ENCODE results near the gene MZF1. TPM values are rescaled to one million over a fixed set of nuclear protein-coding genes. Genes with fewer than 3 reads are reported as not detected.
A peak's percentile ranks its signal among the peaks of the same experiment; 100 is the strongest.

The MZF1 gene
- total and polyA plus RNA-seq, 9 of the 15 experiments (the other 6 are each of a cell fraction or from before 2014, with no cell fraction given), result 0.31 to 29.3 (median 11.5) TPM

DNA sequence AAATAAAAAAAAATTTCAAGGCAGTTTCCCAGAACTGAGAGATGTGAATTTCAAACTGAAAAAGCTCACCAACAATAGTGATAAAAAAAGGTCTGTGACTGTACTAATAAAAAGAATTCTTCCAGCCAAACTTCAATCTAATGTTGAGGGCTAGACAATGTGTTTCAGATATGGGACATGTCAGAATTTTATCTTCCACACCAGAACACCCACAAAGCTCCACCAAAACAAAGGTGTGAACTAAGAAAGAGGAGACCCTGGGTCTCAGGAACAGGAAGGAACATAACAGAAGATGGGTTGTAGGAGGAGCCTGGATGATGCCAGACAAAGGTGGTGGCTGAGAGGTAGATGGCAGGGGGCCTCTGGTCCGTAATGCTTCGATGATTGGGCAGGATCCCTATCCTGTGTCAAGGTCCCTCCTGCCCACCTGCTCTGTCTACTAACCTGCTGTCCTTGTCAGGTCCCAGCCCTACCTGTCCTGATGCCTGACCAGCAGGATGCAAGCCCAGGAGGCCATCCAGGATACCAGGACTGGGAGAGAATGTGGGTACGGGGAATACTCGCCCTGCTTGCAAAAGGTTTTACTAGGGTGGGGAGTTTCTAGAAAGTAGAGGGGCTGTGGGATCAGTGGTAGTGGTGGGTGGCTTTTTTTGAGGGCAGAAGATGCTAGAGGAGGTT lies 4.5 kb downstream of the MZF1 start:
- H2AFZ ChIP-seq (ENCODE audit: low read depth, low read length), result no peak overlapping the region
- 63% methylated on average over 4 of the region's 4 CpGs for WGBS (ENCODE audit: insufficient coverage, low coverage, missing lambda C conversion rate)
- peaks cover 8% of the 10 kb centered on the region; the same call in 2 of the 3 replicates for H3K79me2 ChIP-seq (ENCODE audit: control insufficient read depth, insufficient read depth, low read length)

More for the DNA sequence above, 4.5 kb downstream of the MZF1 start:
- ATAC-seq, result no peak
- H3K9me3 ChIP-seq (replicated peaks; ENCODE audit: control insufficient read depth, insufficient read depth, low read depth, low read length), result no peaks in the 10 kb centered on the region
- no peak overlapping the region; the same call in 2 of the 3 replicates for H3K27ac ChIP-seq (ENCODE audit: extremely low read depth, low read depth, low read length)
- H3K36me3 ChIP-seq (ENCODE audit: control insufficient read depth, insufficient read depth, low read length), result peaks cover 42% of the 10 kb centered on the region; the same call in 2 of the 3 replicates
- H3K4me3 ChIP-seq, result no peak overlapping the region
- TF ChIP-seq SP1 (CRISPR knock-in tag; IDR thresholded peaks at IDR 0.05) (no peak), E2F3 (CRISPR knock-in tag; IDR thresholded peaks at IDR 0.05) (no peak), TEAD4 (IDR thresholded peaks at IDR 0.05; ENCODE audit: low read length) (peak; percentile 28; the same call in 1 of the 2 replicates), TEAD4 (CRISPR knock-in tag; IDR thresholded peaks at IDR 0.05; ENCODE audit: borderline replicate concordance) (no peak), CEBPG (CRISPR knock-in tag; IDR thresholded peaks at IDR 0.05) (no peak), CEBPG (tag; conservative IDR thresholded peaks at IDR 0.05 in 1 of 2, IDR thresholded peaks at IDR 0.05 in 1 of 2) (no peak), TAL1 (IDR thresholded peaks at IDR 0.05) (peak; percentile 15; the same call in 1 of the 2 replicates), POLR2G (IDR thresholded peaks at IDR 0.05; ENCODE audit: low read depth, low read length) (0 out of 2 replicates have a peak, but pooled peaks have one; percentile 2), TCF3 (CRISPR knock-in tag; IDR thresholded peaks at IDR 0.05) (peak; percentile 36; the same call in 1 of the 2 replicates), PML (IDR thresholded peaks at IDR 0.05; ENCODE audit: low read length) (no peak), CHCHD3 (CRISPR knock-in tag; IDR thresholded peaks at IDR 0.05) (no peak), CEBPB (tag; IDR thresholded peaks at IDR 0.05) (no peak), CBFA2T3 (IDR thresholded peaks at IDR 0.05) (peak; percentile 39; the same call in 1 of the 2 replicates), POLR2AphosphoS5 (IDR thresholded peaks at IDR 0.05; ENCODE audit: control insufficient read depth, insufficient read depth, low read depth, low read length) (peak; percentile 21; the same call in 1 of the 2 replicates)
- TF ChIP-seq, protein P1, sequence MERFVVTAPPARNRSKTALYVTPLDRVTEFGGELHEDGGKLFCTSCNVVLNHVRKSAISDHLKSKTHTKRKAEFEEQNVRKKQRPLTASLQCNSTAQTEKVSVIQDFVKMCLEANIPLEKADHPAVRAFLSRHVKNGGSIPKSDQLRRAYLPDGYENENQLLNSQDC (CRISPR knock-in tag; IDR thresholded peaks at IDR 0.05), result no peak
- POLR2A ChIA-PET, result interaction anchor here (0.6 to 2.8 kb wide), 2 partner anchors 9 to 1179 kb away, joined by 3 to 14 read pairs; partner anchors contain the start of gene ZNF548
- no peak for FAIRE-seq
- intact Hi-C loops (cut with micrococcal nuclease), result no loop called here
- peak in 1 of 4 experiments; percentile 31 for DNase-seq (ENCODE audit: extremely low read depth in 1 of 4, low spot score in 3 of 4)
- no peaks in the 10 kb centered on the region for H3K9me1 ChIP-seq (ENCODE audit: control insufficient read depth, insufficient read depth, low read length)
- H3K27me3 ChIP-seq (ENCODE audit: control insufficient read depth in 2 of 2, insufficient read depth in 2 of 2, low read length in 2 of 2), result no peaks in the 10 kb centered on the region
- H3K4me2 ChIP-seq (ENCODE audit: insufficient read depth, low read length), result no peak overlapping the region; the same call in 1 of the 2 replicates
- H3K4me1 ChIP-seq (replicated peaks in 1 of 2; ENCODE audit: control insufficient read depth in 2 of 2, insufficient read depth in 2 of 2, low read length in 2 of 2), result peaks cover 14 to 16% of the 10 kb centered on the region in 2 experiments; a peak in 4 of 5 replicates
- peak overlapping the region in 1 of 2 experiments; percentile 32; a peak in 1 of 4 replicates for H3K9ac ChIP-seq (ENCODE audit: insufficient read depth in 1 of 2, low read depth in 2 of 2, low read length in 2 of 2)
- in situ Hi-C loops (cut with MboI), result no loop called here
- H4K20me1 ChIP-seq (replicated peaks; ENCODE audit: control insufficient read depth, insufficient read depth, low read length), result no peaks in the 10 kb centered on the region
- CTCF ChIA-PET (ENCODE audit: low intra/inter-chr PET ratio), result no interaction called here
- BruUV-seq (replicated peaks), result no TSS peak

Measured in K562 (cell line).